VCaP (cell line): ENCODE data around the gene TIMM8A.

ENCODE experiments used
- H3K27ac ChIP-seq: fragments of 450-650 bp; 2 replicates; pipeline ENCODE4 v1.5.1; 2017
- CTCF ChIP-seq: fragments of 450-650 bp; conservative IDR thresholded peaks from 2 replicates; pipeline ENCODE4 v1.5.1; 2017; ENCODE audit warnings: mild to moderate bottlenecking, moderate library complexity

The TIMM8A gene

GRCh38 chrX:101348452-101349192 lies at the start of gene TIMM8A:
Gene TIMM8A, minus strand, starts transcription at chrX:101348742. Its CDS starts 78 bp downstream, at chrX:101348664.
- peak within 1 kb of the TSS; percentile 54 for H3K27ac ChIP-seq
- no peak for TF ChIP-seq CTCF

- TF ChIP-seq CTCF: no peak
- H3K27ac ChIP-seq: no peak overlapping the region
Measured at GRCh38 chrX:101397779-101398178, 49.2 kb upstream of the TIMM8A start.

GRCh38 chrX:101395789-101396188 lies 47.2 kb upstream of the TIMM8A start:
- no peak for TF ChIP-seq CTCF
- H3K27ac ChIP-seq: no peak overlapping the region

GRCh38 chrX:101394372-101394771 lies 45.8 kb upstream of the TIMM8A start:
- no peak overlapping the region for H3K27ac ChIP-seq
- no peak for TF ChIP-seq CTCF

- TF ChIP-seq CTCF: no peak
- no peak overlapping the region for H3K27ac ChIP-seq
Measured at GRCh38 chrX:101393530-101394305, 45.2 kb upstream of the TIMM8A start.

- no peak for TF ChIP-seq CTCF
- H3K27ac ChIP-seq: peak overlapping the region; percentile 54
Measured at GRCh38 chrX:101391831-101392230, 43.3 kb upstream of the TIMM8A start.

- H3K27ac ChIP-seq: peak within 1 kb of the TSS; percentile 54
- peak; percentile 72 for TF ChIP-seq CTCF
Measured at GRCh38 chrX:101390664-101391525, 42.4 kb upstream of the TIMM8A start, which contains the start of gene RPL36A. Gene RPL36A, plus strand, starts transcription at chrX:101391011. Its CDS starts 33 bp downstream, at chrX:101391044.
